CD8-positive, alpha-beta memory T cell (primary cell): ENCODE results near the gene KCNQ5. TPM values are rescaled to one million over a fixed set of nuclear protein-coding genes. Genes with fewer than 3 reads are reported as not detected.

Source experiments
- CTCF ChIA-PET: fragments of 350-600 bp; sonication (Branson Sonifier 250); formaldehyde crosslinking; loops from one replicate; lab custom pipeline; 2021; ENCODE audit warnings: antibody characterized with exemption; lab: Charles Lee
- POLR2A ChIA-PET: fragments of 350-600 bp; sonication (Branson Sonifier 250); formaldehyde crosslinking; loops from one replicate; lab custom pipeline; 2021; ENCODE audit warnings: antibody characterized with exemption; lab: Charles Lee
- DNase-seq, 5 donors: peaks; one replicate each; pipeline versions ENCODE4 v3.0.0 to v3.0.0-alpha.2; 2020 to 2022; ENCODE audit warnings: mixed read lengths in 1 of 5
- H3K27ac ChIP-seq: one replicate; pipeline ENCODE4 v1.7.0; 2013; ENCODE audit warnings: low read depth, mild to moderate bottlenecking, low read length, moderate library complexity
- H3K27me3 ChIP-seq: 2 replicates; pipeline ENCODE4 v1.7.0; 2013; ENCODE audit warnings: low read length, mild to moderate bottlenecking; ENCODE audit not compliant: insufficient read depth, poor library complexity, severe bottlenecking
- H3K36me3 ChIP-seq: 2 replicates; pipeline ENCODE4 v1.7.0; 2013; ENCODE audit warnings: mild to moderate bottlenecking, low read length, moderate library complexity; ENCODE audit not compliant: insufficient read depth
- H3K4me1 ChIP-seq: 2 replicates; pipeline ENCODE4 v1.7.0; 2013; ENCODE audit warnings: mild to moderate bottlenecking, low read length, moderate library complexity; ENCODE audit not compliant: insufficient read depth
- H3K4me3 ChIP-seq: 2 replicates; pipeline ENCODE4 v1.7.0; 2013; ENCODE audit warnings: mild to moderate bottlenecking, low read length
- H3K9me3 ChIP-seq: 2 replicates; pipeline ENCODE4 v1.7.0; 2013; ENCODE audit warnings: mild to moderate bottlenecking, low read length
- H3K27ac Mint-ChIP-seq, 8 donors: one replicate each; pipeline ENCODE4 v1.8.0; 2020 to 2021; ENCODE audit warnings: mixed read lengths in 8 of 8, mild to moderate bottlenecking in 6 of 8, inconsistent platforms in 3 of 8, moderate library complexity in 3 of 8
- H3K27me3 Mint-ChIP-seq, 2 donors: one replicate each; pipeline ENCODE4 v1.8.0; 2020 to 2021; ENCODE audit warnings: mixed read lengths in 2 of 2, mild to moderate bottlenecking in 1 of 2, moderate library complexity in 1 of 2
- H3K36me3 Mint-ChIP-seq, 3 donors: one replicate each; pipeline ENCODE4 v1.8.0; 2020 to 2021; ENCODE audit warnings: mixed read lengths in 3 of 3, inconsistent platforms in 1 of 3, mild to moderate bottlenecking in 1 of 3
- H3K4me1 Mint-ChIP-seq, 3 donors: one replicate each; pipeline ENCODE4 v1.8.0; 2020 to 2021; ENCODE audit warnings: mixed read lengths in 3 of 3, inconsistent platforms in 1 of 3, mild to moderate bottlenecking in 1 of 3
- H3K4me3 Mint-ChIP-seq, 7 donors: one replicate each; pipeline ENCODE4 v1.8.0; 2020 to 2021; ENCODE audit warnings: mixed read lengths in 7 of 7, mild to moderate bottlenecking in 6 of 7, moderate library complexity in 4 of 7, inconsistent platforms in 2 of 7
- H3K9me3 Mint-ChIP-seq, 5 donors: one replicate each; pipeline ENCODE4 v1.8.0; 2020 to 2022; ENCODE audit warnings: mixed read lengths in 5 of 5, mild to moderate bottlenecking in 3 of 5, moderate library complexity in 2 of 5, inconsistent platforms in 1 of 5
- polyA plus RNA-seq: library from polyadenylated mRNA; unstranded; fragments of 300-500 nt; fragmentation: Illumina TruSeq; gene quantifications from one replicate; pipeline ENCODE4 v1.2.3, GENCODE V29; 2021
- total RNA-seq, 2 experiments: library from RNA; stranded (reverse); gene quantifications; one replicate each; pipeline ENCODE4 v1.2.3, GENCODE V29; 2021

The KCNQ5 gene
- total and polyA plus RNA-seq, 3 experiments from 2014 or later: 0.85 to 8.5 (median 7.9) TPM

DNA sequence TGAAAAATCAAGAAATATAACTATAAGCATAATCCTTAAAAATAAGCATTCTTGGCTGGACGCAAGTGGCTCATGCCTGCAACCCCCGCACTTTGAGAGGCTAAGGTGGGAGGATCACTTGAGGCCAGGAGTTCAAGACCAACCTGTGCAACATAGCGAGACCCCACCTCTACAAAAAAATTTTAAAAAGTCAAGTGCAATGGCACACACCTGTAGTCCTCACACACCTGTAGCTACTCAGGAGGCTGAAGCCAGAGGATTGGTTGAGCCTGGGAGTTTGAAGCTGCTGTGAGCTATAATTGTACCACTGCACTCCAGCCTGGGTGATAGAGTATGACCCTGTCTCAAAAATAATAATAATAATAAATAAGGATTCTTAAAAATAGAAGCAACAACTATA lies 494.5 kb downstream of the KCNQ5 start:
- H3K36me3 ChIP-seq: no peaks in the 10 kb centered on the region
- H3K36me3 Mint-ChIP-seq: peaks cover 0 to 9% (median 2%) of the 10 kb centered on the region in 3 donors
- H3K27ac Mint-ChIP-seq: no peak overlapping the region
- H3K9me3 ChIP-seq: no peaks in the 10 kb centered on the region
- POLR2A ChIA-PET: no interaction called here
- H3K4me1 ChIP-seq: no peaks in the 10 kb centered on the region
- no peak overlapping the region for H3K27ac ChIP-seq
- CTCF ChIA-PET: no interaction called here
- no peaks in the 10 kb centered on the region for H3K27me3 Mint-ChIP-seq
- no peaks in the 10 kb centered on the region for H3K27me3 ChIP-seq
- DNase-seq: no peak
- H3K4me3 ChIP-seq: no peak overlapping the region
- H3K4me3 Mint-ChIP-seq: no peak overlapping the region
- no peaks in the 10 kb centered on the region for H3K4me1 Mint-ChIP-seq
- no peaks in the 10 kb centered on the region for H3K9me3 Mint-ChIP-seq

DNA sequence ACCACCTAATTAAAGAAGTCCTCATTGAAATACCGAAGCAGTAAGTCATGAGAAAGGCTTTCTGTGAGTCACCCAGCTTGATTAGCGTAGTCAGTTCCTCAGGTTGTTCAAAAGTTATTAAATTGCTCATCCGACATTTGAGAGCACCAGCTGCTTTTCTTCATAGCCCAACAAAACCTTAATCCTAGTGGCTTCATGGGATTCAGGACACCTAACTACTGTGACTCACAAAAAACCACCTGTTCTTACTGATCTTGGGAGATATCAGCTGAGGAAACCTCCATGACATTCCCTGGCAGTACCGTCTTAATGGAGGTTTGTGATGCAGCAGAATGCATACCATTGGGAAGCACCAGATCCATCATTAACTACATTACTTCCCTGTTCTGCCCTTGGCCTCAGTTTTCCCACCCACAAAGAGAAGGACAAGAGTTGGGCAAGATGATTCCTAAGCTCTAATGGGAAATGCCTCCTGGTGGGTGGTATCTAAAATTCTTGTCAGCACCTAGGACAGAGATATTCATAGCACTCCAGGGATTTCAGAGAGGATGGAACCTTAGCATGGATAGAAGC lies 499.6 kb downstream of the KCNQ5 start:
- Histone ChIP-seq H3K27me3 (no peaks in the 10 kb centered on the region), H3K36me3 (no peaks in the 10 kb centered on the region), H3K27ac (no peak overlapping the region), H3K9me3 (no peaks in the 10 kb centered on the region), H3K4me1 (no peaks in the 10 kb centered on the region), H3K4me3 (no peak overlapping the region)
- no peak for DNase-seq
- ChIA-PET POLR2A (no interaction called here), CTCF (no interaction called here)
- Mint-ChIP-seq H3K36me3 (peaks cover 0 to 4% (median 3%) of the 10 kb centered on the region in 3 donors), H3K4me3 (no peak overlapping the region), H3K9me3 (no peaks in the 10 kb centered on the region), H3K27me3 (no peaks in the 10 kb centered on the region), H3K4me1 (no peaks in the 10 kb centered on the region), H3K27ac (no peak overlapping the region)

DNA sequence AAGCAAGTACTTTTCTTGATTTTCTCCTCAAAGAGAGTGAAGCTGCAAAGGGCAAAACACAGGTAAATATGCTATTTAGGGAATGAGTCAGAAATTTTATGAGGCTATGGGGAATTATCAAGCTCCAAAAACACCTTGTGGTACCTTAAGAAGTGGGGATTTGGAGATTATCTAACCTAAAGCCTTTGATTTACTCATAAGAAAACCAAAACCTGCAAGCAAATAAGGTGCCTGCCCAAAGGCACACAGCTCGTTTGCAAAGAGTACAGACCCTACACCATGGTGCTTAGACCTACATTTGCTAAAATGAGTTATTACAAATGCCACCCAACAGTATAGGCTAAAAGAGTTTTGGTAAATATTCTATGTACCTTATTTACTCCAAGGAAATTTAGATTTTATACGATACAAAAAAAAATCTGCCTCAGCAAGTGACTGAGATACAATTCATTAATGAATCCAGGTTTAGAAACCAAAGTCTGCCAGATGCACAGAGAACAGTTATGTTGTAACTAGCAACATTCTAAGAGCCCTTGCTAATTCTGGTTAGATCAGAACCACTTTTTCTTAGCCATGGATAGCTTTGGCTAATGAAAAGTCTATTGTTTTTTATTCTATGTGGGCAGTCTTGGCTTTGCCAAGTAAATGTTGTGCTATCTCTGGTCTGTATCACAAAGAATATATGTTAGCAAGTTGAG lies 501.9 kb downstream of the KCNQ5 start:
- Histone ChIP-seq H3K9me3 (no peaks in the 10 kb centered on the region), H3K36me3 (no peaks in the 10 kb centered on the region), H3K27ac (no peak overlapping the region), H3K27me3 (no peaks in the 10 kb centered on the region), H3K4me1 (no peaks in the 10 kb centered on the region), H3K4me3 (no peak overlapping the region)
- Mint-ChIP-seq H3K36me3 (peaks cover 0 to 4% (median 3%) of the 10 kb centered on the region in 3 donors), H3K4me1 (no peaks in the 10 kb centered on the region), H3K9me3 (no peaks in the 10 kb centered on the region), H3K4me3 (no peak overlapping the region), H3K27ac (no peak overlapping the region), H3K27me3 (no peaks in the 10 kb centered on the region)
- no peak for DNase-seq
- POLR2A ChIA-PET: no interaction called here
- CTCF ChIA-PET: interaction anchor here (1.5 kb wide), 1 partner anchor 712 kb away, joined by 4 read pairs; no protein-coding TSS in a partner anchor

DNA sequence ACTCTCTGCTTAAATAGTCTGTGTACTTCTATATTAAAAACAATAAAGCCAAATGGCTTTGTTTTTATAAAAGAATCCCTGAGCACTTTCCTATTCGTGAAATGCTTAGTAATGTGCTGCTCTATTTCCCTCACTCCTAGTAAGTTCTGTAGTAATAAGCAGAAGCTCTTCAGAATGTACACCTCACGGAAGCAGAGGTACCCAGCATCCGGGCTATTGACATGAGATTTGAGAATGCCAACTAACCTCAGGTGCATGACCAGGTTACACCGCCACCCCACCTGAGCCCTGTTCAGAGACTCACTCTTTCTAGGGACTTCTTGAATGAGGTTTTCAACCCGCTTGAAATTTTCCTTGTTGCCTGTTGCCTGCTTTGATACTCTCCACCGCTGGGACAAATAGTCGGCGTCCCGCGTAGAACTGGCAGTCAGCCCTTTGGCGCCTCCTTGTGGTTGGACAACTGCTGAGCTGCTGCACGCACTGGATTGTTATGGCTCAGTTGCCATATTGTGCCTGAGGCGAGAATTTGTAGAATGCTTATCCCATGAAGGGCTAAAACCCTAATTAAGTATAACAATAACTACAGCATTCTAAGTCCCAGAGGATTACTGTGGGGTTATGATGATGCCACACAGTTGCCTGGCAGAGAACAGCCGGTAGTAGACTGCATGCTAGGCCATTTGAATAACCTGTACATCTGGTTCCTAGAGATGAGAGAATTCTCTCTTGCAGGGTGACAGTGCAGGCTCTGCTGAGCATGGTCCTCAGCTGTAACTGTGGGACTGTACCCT lies 508.0 kb downstream of the KCNQ5 start:
- H3K4me1 Mint-ChIP-seq: peaks cover 2 to 10% (median 6%) of the 10 kb centered on the region in 3 donors
- ChIA-PET CTCF (interaction anchor here (0.7 to 9.0 kb wide), 12 partner anchors 12 to 717 kb away, joined by 3 to 90 read pairs (median 4); no protein-coding TSS in a partner anchor), POLR2A (no interaction called here)
- no peaks in the 10 kb centered on the region for H3K9me3 Mint-ChIP-seq
- no peaks in the 10 kb centered on the region for H3K27me3 Mint-ChIP-seq
- Histone ChIP-seq H3K9me3 (no peaks in the 10 kb centered on the region), H3K27ac (no peak overlapping the region), H3K27me3 (no peaks in the 10 kb centered on the region), H3K36me3 (no peaks in the 10 kb centered on the region), H3K4me3 (no peak overlapping the region), H3K4me1 (no peaks in the 10 kb centered on the region)
- H3K4me3 Mint-ChIP-seq: peak overlapping the region in 4 of 7 donors; percentile 9 to 63 (median 41)
- no peak overlapping the region for H3K27ac Mint-ChIP-seq
- H3K36me3 Mint-ChIP-seq: no peaks in the 10 kb centered on the region
- DNase-seq: peak; percentile 62 to 80 (median 67)

DNA sequence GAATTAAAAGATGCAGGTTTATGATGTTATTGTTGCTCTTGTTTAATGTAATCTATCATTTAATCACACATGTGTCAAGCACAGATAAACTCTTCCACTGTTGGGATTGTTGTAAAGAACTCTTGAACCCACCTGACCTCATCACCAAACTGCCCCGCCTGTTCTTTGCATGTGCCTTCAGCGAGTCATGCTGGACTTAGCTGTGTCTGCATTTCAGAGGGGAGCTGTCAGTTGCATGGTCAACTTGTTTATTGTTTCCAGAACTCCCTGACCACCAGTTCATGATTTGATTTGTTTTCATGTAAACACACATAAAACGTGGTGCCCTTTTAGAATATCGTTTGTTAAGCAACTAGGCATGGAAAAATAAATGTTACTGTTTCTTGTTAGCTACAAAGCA lies 509.8 kb downstream of the KCNQ5 start:
- Histone ChIP-seq H3K27me3 (no peaks in the 10 kb centered on the region), H3K36me3 (no peaks in the 10 kb centered on the region), H3K4me3 (no peak overlapping the region), H3K4me1 (no peaks in the 10 kb centered on the region), H3K9me3 (no peaks in the 10 kb centered on the region), H3K27ac (no peak overlapping the region)
- peaks cover 2 to 10% (median 6%) of the 10 kb centered on the region in 3 donors for H3K4me1 Mint-ChIP-seq
- no peak overlapping the region for H3K4me3 Mint-ChIP-seq
- no peak for DNase-seq
- H3K27me3 Mint-ChIP-seq: no peaks in the 10 kb centered on the region
- peaks cover 0 to 3% (median 2%) of the 10 kb centered on the region in 3 donors for H3K36me3 Mint-ChIP-seq
- H3K9me3 Mint-ChIP-seq: no peaks in the 10 kb centered on the region
- peak overlapping the region in 1 of 8 donors; percentile 41 for H3K27ac Mint-ChIP-seq
- ChIA-PET CTCF (interaction anchor here (1.7 to 9.0 kb wide), 5 partner anchors 10 to 719 kb away, joined by 3 to 90 read pairs (median 8); no protein-coding TSS in a partner anchor), POLR2A (no interaction called here)

DNA sequence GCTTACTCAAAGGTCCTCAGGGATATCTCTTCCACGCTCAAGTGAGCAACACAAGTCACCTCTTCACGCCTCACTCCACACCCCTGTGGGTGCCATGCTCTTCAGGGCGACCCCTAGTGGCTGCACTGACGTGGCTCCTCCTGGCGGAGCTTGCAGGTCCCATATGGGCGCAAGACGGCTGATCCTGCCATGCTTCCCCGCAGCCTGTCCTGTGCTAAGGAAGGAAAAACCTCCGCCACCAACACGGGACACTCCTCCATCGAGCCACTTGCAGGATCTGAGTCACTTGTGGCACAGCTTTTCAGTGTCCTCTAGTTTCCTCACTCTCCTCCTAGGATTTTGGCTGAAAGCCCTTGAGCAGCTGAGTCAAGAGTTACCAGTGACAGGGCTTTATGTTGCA lies 512.7 kb downstream of the KCNQ5 start:
- H3K36me3 Mint-ChIP-seq: peaks cover 0 to 3% (median 2%) of the 10 kb centered on the region in 3 donors
- no peak overlapping the region for H3K27ac ChIP-seq
- H3K36me3 ChIP-seq: no peaks in the 10 kb centered on the region
- H3K27me3 Mint-ChIP-seq: no peaks in the 10 kb centered on the region
- H3K9me3 Mint-ChIP-seq: no peaks in the 10 kb centered on the region
- ChIA-PET CTCF (interaction anchor here (0.7 to 9.0 kb wide), 4 partner anchors 496 to 722 kb away, joined by 3 to 90 read pairs (median 10); no protein-coding TSS in a partner anchor), POLR2A (no interaction called here)
- no peaks in the 10 kb centered on the region for H3K9me3 ChIP-seq
- no peak overlapping the region for H3K27ac Mint-ChIP-seq
- DNase-seq: peak in 1 of 5 donors; percentile 2
- no peaks in the 10 kb centered on the region for H3K4me1 ChIP-seq
- no peak overlapping the region for H3K4me3 Mint-ChIP-seq
- H3K27me3 ChIP-seq: no peaks in the 10 kb centered on the region
- H3K4me1 Mint-ChIP-seq: peaks cover 2 to 8% (median 5%) of the 10 kb centered on the region in 3 donors
- no peak overlapping the region for H3K4me3 ChIP-seq

DNA sequence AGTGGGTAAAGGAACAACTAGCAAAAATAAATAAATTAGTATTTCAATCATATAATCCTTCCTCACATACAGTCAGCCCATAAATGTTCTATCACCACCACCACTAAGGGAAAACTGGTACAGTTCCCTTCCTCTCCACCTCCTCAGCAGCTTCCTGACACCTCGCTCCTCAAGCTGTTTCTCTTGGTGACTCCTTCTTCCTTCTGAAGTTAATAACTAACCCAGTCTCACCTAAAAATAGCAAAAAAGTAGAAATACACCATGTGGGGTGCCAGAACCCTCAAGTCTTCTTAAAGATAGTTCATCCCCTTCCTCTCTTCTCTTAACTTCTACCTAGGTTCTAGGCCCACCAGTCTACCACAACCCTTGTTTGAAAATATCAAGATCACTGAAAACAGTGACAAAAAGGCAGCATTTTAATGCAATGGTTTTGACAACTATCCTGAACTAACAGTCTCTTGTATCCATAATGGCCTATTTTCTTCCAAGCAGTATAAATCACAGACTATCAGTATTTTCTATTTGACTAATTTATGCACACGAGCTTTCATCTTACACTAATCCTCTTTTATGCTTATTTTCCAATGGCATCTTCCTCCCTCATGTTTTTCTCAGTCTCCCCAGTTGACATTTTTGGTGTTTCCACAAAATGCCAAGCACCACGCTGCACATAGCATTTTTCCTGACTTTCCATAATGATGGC lies 518.0 kb downstream of the KCNQ5 start:
- Histone ChIP-seq H3K27ac (no peak overlapping the region), H3K36me3 (no peaks in the 10 kb centered on the region), H3K27me3 (no peaks in the 10 kb centered on the region), H3K4me3 (no peak overlapping the region), H3K4me1 (no peaks in the 10 kb centered on the region), H3K9me3 (no peaks in the 10 kb centered on the region)
- peaks cover 0 to 3% (median 2%) of the 10 kb centered on the region in 3 donors for H3K36me3 Mint-ChIP-seq
- DNase-seq: no peak
- no peaks in the 10 kb centered on the region for H3K27me3 Mint-ChIP-seq
- no peak overlapping the region for H3K4me3 Mint-ChIP-seq
- ChIA-PET CTCF (no interaction called here), POLR2A (no interaction called here)
- peak overlapping the region in 1 of 8 donors; percentile 24 for H3K27ac Mint-ChIP-seq
- H3K9me3 Mint-ChIP-seq: no peaks in the 10 kb centered on the region
- no peaks in the 10 kb centered on the region for H3K4me1 Mint-ChIP-seq
